GM19463 (cell line): ENCODE data around the gene LRP6.

ENCODE experiments used
- ATAC-seq: cut with Tn5 transposase; IDR thresholded peaks from one replicate; pipeline ENCODE4 v1.9.1; 2021; ENCODE audit warnings: mild to moderate bottlenecking, moderate library complexity; ENCODE audit not compliant: unreplicated experiment

The LRP6 gene

GRCh38 chr12:12216349-12217017 is 50.4 kb downstream of the LRP6 start:
- ATAC-seq, result no peak

GRCh38 chr12:12214635-12215131 is 52.2 kb downstream of the LRP6 start:
- ATAC-seq, result no peak

GRCh38 chr12:12214201-12214600 is 52.6 kb downstream of the LRP6 start:
- ATAC-seq, result no peak

- no peak for ATAC-seq
Observed at GRCh38 chr12:12212769-12213168, 54.1 kb downstream of the LRP6 start.

DNA sequence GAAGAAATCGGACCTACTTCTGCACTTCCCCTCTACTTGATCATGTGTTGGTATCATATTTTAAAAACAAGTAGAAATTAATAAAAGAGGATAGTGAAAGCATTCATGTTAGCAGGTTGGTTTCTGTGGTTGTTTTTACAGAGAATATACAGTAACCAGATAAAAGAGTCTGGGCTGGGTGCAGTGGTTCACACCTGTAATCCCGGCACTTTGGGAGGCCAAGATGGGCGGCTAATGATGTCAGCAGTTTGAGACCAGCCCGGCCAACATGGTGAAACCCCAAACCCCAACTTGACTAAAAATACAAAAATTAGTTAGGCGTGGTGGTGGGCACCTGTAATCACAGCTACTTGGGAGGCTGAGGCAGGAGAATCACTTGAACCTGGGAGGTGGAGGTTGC is 55.9 kb downstream of the LRP6 start:
- ATAC-seq, result no peak

DNA sequence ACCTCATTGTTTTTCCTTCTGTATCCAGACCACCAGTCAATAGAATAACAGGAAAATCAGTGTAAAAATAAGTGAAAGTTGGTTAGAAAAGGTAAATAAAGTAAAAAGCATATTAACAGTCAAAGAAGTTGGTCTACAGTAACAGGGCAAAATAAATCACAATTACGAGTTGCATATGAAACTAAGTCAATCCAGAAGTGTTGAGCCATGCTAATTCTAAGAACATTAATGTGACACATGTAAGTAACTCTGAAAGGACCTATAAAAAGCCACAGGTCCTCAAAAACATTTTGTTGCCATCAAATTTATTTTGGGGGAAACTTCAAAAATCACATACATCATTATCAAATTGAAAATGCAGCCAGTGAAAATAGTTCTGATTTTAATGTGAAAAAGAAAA is 56.4 kb downstream of the LRP6 start:
- no peak for ATAC-seq

DNA sequence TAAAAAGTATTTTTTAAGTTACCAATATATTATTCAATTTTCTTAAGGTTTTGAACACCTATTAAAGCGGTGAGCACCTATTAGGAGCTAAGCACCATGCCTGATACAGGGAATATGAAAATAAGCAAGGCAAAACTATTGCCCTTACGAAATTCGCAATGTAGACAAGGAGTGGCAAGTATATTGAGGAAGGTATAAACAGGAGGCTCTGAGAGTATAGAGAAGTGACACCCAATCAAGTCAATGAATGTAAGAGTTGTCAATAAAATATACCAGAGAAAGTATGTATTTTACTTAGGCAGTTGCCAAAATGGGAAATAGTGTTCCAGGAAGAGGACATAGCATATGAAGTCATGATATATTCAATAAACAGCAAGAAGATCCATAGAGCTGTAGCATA is 57.2 kb downstream of the LRP6 start:
- no peak for ATAC-seq

- ATAC-seq, result no peak
Observed at GRCh38 chr12:12209043-12209442, 57.8 kb downstream of the LRP6 start.

DNA sequence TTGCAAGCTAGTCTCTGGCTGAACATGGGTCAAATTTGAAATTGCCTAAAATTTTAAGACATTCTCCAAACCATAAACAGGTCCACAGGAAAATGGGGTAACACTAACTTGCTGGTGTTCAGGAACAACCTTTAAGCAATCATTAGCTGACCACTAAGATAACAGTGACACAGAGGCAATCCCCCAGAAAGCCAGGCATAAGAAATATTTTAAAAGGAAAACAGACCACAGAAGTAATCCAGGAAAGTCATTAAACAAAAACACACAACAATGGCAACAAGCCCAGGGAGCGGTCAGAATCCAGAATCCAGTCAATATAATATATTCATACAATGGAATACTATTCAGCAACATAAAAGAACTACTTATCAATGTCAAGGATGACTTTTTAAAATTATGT is 59.1 kb downstream of the LRP6 start:
- ATAC-seq, result no peak

GRCh38 chr12:12206776-12207388 is 60.0 kb downstream of the LRP6 start:
- ATAC-seq, result no peak

DNA sequence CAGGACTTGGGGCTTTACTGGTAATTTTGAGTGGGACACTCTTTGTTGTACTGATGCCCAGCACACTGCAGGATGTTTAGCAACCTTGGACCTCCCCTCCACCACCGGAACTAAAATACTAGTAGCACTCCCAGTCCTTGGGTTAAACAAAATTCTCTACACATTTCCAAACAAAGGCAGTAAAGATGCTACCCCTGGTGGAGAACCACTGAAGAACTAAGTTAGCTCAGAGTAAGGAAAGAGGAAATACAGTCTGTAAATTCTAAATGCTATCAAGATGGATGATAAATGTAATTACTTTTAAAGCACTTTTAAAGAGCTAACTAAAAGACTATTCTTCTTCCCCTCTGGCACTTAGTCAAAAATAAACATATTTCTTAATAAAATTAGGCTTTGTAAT is 64.1 kb downstream of the LRP6 start:
- ATAC-seq, result no peak

DNA sequence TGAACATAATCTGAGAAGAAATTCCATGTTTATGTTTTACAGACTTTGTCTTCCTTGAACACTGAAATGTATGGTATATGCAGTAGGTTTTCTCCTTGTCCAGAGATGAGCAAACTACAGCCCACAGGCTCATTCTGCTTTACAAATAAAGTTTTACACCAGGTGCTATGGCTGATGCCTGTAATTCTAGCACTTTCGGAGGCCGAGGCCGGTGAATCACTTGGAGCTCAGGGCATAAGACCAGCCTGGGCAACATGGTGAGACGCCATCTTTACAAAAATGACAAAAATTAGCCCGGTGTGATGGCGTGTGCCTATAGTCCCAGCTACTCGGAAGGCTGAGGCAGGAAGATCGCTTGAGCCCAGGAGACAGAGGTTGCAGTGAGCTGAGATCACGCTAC is 64.7 kb downstream of the LRP6 start:
- no peak for ATAC-seq

- ATAC-seq, result no peak
Observed at GRCh38 chr12:12201274-12201758, 65.5 kb downstream of the LRP6 start.

GRCh38 chr12:12200363-12200762 is 66.5 kb downstream of the LRP6 start:
- no peak for ATAC-seq

DNA sequence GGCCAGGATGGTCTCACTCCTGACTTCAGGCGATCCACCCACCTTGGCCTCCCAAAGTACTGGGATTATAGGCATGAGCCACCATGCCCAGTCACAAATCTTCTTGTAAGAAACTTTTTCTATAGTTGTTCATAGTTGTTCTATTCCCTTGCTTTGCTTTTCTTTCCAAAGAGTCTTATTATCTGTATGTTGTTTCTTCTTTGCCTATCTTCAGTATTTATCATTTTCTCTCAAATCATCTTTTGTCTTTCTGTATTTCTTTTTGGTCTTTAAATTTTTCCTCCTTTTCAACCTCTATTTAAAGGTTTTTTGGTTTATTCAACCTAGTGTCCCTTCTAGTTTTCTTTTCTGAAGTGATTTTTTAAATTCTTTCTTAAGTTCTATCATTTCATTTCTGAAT is 68.7 kb downstream of the LRP6 start:
- no peak for ATAC-seq

DNA sequence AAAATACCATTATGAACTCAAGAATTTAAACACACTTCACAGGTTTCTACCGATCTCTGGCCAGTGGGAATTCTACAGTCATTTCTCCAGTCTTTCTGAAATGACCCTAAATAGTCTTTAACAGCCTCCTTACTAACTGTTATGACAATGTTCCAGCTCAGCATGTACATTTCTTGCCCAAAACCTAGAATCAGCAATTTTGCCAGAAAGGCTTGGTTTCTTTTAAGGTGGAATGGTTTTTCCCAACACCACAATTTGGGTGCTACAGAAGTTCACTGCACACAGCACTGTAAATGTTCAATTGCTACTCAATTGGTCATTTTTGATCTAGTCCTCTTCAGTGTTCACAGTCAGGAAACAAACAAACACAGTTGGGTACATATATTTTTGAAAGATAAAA is 69.7 kb downstream of the LRP6 start:
- ATAC-seq, result no peak

DNA sequence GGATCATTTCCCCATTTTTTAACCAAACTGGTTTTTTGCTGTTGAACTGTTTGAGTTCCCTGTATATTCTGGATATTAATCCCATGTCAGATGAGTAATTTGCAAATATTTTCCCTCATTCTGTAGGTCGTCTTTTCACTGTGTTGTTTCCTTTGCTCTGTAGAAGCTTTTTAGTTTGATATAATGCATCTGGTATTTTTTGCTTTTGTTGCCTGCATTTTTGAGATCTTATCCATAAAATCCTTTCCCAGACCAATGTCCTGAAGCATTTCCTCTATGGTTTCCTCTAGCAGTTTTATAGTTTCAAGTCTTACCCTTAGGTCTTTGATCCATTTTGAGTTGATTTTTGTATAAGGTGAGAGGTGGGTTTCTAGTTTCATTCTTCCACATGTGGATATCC is 71.3 kb downstream of the LRP6 start:
- no peak for ATAC-seq

DNA sequence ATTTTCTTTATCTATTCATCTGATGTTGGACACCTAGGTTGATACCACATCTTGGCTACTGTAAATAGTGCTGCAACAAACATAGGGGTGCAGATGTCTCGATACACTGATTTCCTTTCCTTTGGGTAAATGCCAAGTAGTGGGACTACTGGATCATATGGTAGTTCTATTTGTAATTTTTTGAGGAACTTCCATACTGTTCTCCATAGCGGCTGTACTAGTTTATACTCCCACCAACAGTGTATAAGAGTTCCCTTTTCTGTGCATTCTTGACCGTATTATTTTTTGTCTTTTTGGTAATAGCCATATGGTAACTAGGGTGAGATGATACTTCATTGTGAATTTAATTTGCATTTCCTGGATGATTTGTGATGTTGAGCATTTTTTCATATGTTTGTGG is 71.8 kb downstream of the LRP6 start:
- no peak for ATAC-seq

DNA sequence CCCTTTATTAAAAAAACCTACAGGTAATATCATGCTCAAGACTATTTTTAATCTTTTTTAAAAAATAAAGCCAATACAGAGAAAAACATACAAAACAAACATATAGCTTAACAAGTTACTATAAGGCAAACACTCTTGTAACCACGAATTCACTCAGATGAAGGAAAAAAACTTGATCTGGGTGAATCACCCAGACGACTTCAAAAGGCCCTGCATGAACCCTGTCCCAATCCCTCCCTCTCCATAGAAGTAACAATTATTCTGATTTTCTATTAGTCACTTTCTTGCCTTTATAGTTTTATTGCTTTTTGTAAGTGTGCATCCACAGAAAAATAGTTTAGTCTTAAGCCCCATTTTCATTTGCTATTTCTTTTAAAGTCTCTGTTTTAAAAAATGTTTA is 72.6 kb downstream of the LRP6 start:
- ATAC-seq, result no peak

- ATAC-seq, result no peak
Observed at GRCh38 chr12:12191008-12191407, 75.8 kb downstream of the LRP6 start.

DNA sequence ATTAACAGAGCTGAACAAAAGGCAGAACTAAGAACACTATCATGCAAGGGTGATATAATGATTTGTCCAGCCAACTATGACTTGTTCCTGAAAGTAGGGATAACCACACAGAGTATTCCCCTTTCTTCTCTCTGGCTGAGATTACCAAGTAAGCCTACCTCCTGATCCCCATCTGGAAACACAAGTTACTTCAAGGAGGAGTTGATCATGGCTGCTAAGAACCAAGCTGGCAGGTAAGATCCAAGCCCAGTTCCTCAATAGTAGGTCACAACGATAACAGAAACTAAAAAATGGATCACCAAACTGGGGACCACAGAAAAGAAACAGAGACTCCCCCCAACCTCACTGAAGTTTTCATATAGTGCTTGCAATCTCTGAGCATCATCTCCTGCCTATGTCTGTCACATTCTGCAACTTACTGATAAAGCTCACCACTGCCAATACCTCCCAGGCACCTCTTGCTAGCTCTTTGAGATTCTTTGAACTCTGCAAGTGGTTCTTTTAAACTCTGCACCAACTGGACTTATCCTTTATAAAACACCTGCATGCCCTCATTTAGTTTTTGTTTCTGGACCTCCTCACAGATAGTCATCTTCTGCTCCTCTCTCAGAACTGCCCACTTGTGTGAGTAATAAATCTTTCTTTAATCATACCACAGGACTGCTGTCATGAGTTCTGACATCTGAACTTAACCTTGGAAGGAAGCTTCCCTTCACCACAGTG is 76.6 kb downstream of the LRP6 start:
- no peak for ATAC-seq

- no peak for ATAC-seq
Observed at GRCh38 chr12:12185414-12185813, 81.4 kb downstream of the LRP6 start.
